Astrocyte of the spinal cord (primary cell): Measurements from ENCODE around the gene TMEM151A.

Source experiments
- DNase-seq: peaks from one replicate; pipeline ENCODE4 v3.0.0; 2011; ENCODE audit warnings: low read depth, low spot score
- H3K4me3 ChIP-seq: 2 replicates; pipeline ENCODE4 v1.5.1; 2011; ENCODE audit warnings: low read depth, mild to moderate bottlenecking, low read length, moderate library complexity
- CTCF ChIP-seq: IDR thresholded peaks from 2 replicates; pipeline ENCODE4 v1.5.1; 2012; ENCODE audit warnings: low read depth, mild to moderate bottlenecking, low read length, inconsistent platforms
- in situ Hi-C: cut with HindIII; loops from 2 replicates; pipeline ENCODE4 v1.10.0; 2017; ENCODE audit warnings: low sequenced_read_pairs

Gene TMEM151A

GRCh38 chr11:66283461-66284105, 8.1 kb upstream of the TMEM151A start:
- TF ChIP-seq CTCF: no peak
- in situ Hi-C loops: no loop called here
- DNase-seq: no peak
- H3K4me3 ChIP-seq: no peak overlapping the region

- in situ Hi-C loops: no loop called here
These were observed 7.1 kb upstream of the TMEM151A start for GRCh38 chr11:66284526-66285078.

GRCh38 chr11:66285250-66285947, 6.3 kb upstream of the TMEM151A start:
- no peak for TF ChIP-seq CTCF
- in situ Hi-C loops: no loop called here
- no peak for DNase-seq
- no peak overlapping the region for H3K4me3 ChIP-seq

More at GRCh38 chr11:66284526-66285078, 7.1 kb upstream of the TMEM151A start:
- TF ChIP-seq CTCF: no peak
- no peak overlapping the region for H3K4me3 ChIP-seq
- DNase-seq: no peak

GRCh38 chr11:66286699-66287098, 5.0 kb upstream of the TMEM151A start:
- no peak overlapping the region for H3K4me3 ChIP-seq
- TF ChIP-seq CTCF: no peak
- no peak for DNase-seq
- in situ Hi-C loops: no loop called here

GRCh38 chr11:66287211-66287888, 4.3 kb upstream of the TMEM151A start:
- TF ChIP-seq CTCF: no peak
- peak overlapping the region; percentile 89 for H3K4me3 ChIP-seq
- in situ Hi-C loops: no loop called here
- DNase-seq: no peak

- no peak for TF ChIP-seq CTCF
- in situ Hi-C loops: no loop called here
- peak; percentile 7 for DNase-seq
- peak overlapping the region; percentile 89 for H3K4me3 ChIP-seq
These were observed 3.6 kb upstream of the TMEM151A start for GRCh38 chr11:66287889-66288670.
